ENCODE results near the gene NELFCD. TPM values are rescaled to one million over a fixed set of nuclear protein-coding genes. Genes with fewer than 3 reads are reported as not detected.

Gene NELFCD
- total and polyA plus RNA-seq, 2 donors (not counting 1 experiment from before 2014, with no cell fraction given): 46.9 to 78.8 TPM

GRCh38 chr20:58989196-58989595 is 8.1 kb downstream of the NELFCD start:
- H3K36me3 ChIP-seq (ENCODE audit: control insufficient read depth, insufficient read depth, low read length): peaks cover 19% of the 10 kb centered on the region
- H2AFZ ChIP-seq (ENCODE audit: low read length): no peak overlapping the region
- peaks cover 2% of the 10 kb centered on the region for H3K4me1 ChIP-seq (ENCODE audit: control insufficient read depth, extremely low read depth, insufficient read depth, low read length)
- no peaks in the 10 kb centered on the region for H3K9me3 ChIP-seq (ENCODE audit: control insufficient read depth, insufficient read depth, low read depth, low read length)
- no peak overlapping the region for H3K4me3 ChIP-seq (replicated peaks in 1 of 4; ENCODE audit: control extremely low read depth in 1 of 4, insufficient read depth in 1 of 4, low read depth in 3 of 4, low read length in 4 of 4)
- H4K20me1 ChIP-seq (ENCODE audit: control insufficient read depth, extremely low read depth, insufficient read depth, low read length): no peaks in the 10 kb centered on the region
- TF ChIP-seq, protein P1, sequence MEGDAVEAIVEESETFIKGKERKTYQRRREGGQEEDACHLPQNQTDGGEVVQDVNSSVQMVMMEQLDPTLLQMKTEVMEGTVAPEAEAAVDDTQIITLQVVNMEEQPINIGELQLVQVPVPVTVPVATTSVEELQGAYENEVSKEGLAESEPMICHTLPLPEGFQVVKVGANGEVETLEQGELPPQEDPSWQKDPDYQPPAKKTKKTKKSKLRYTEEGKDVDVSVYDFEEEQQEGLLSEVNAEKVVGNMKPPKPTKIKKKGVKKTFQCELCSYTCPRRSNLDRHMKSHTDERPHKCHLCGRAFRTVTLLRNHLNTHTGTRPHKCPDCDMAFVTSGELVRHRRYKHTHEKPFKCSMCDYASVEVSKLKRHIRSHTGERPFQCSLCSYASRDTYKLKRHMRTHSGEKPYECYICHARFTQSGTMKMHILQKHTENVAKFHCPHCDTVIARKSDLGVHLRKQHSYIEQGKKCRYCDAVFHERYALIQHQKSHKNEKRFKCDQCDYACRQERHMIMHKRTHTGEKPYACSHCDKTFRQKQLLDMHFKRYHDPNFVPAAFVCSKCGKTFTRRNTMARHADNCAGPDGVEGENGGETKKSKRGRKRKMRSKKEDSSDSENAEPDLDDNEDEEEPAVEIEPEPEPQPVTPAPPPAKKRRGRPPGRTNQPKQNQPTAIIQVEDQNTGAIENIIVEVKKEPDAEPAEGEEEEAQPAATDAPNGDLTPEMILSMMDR (conservative IDR thresholded peaks at IDR 0.05 in 1 of 2, IDR thresholded peaks at IDR 0.05 in 1 of 2; ENCODE audit: low read depth in 1 of 2, low read length in 2 of 2): no peak
- no peak for TF ChIP-seq EZH2 (IDR thresholded peaks at IDR 0.05; ENCODE audit: low read length, missing control alignments)
- no peaks in the 10 kb centered on the region for H3K27me3 ChIP-seq (ENCODE audit: control insufficient read depth, insufficient read depth, low read length)
- H3K4me2 ChIP-seq (ENCODE audit: extremely low read depth, insufficient read depth, low read length): no peak overlapping the region
- no peak overlapping the region for H3K27ac ChIP-seq (ENCODE audit: insufficient read depth, low read length)
- peaks cover 12% of the 10 kb centered on the region for H3K79me2 ChIP-seq (ENCODE audit: control insufficient read depth, insufficient read depth, low read length)
- no peak overlapping the region for H3K9ac ChIP-seq (ENCODE audit: insufficient read depth, low read length)
- DNase-seq (ENCODE audit: low read depth in 2 of 2): no peak

GRCh38 chr20:58990651-58991445 is 9.8 kb downstream of the NELFCD start:
- no peak overlapping the region for H3K27ac ChIP-seq (ENCODE audit: insufficient read depth, low read length)
- H3K9ac ChIP-seq (ENCODE audit: insufficient read depth, low read length): no peak overlapping the region
- H3K36me3 ChIP-seq (ENCODE audit: control insufficient read depth, insufficient read depth, low read length): peaks cover 26% of the 10 kb centered on the region
- no peaks in the 10 kb centered on the region for H4K20me1 ChIP-seq (ENCODE audit: control insufficient read depth, extremely low read depth, insufficient read depth, low read length)
- no peaks in the 10 kb centered on the region for H3K79me2 ChIP-seq (ENCODE audit: control insufficient read depth, insufficient read depth, low read length)
- H3K4me1 ChIP-seq (ENCODE audit: control insufficient read depth, extremely low read depth, insufficient read depth, low read length): peaks cover 2% of the 10 kb centered on the region
- TF ChIP-seq, protein P1 (conservative IDR thresholded peaks at IDR 0.05 in 1 of 2, IDR thresholded peaks at IDR 0.05 in 1 of 2; ENCODE audit: low read depth in 1 of 2, low read length in 2 of 2): no peak
- TF ChIP-seq EZH2 (IDR thresholded peaks at IDR 0.05; ENCODE audit: low read length, missing control alignments): no peak
- H3K4me2 ChIP-seq (ENCODE audit: extremely low read depth, insufficient read depth, low read length): no peak overlapping the region
- DNase-seq (ENCODE audit: low read depth in 2 of 2): no peak
- H3K4me3 ChIP-seq (replicated peaks in 1 of 4; ENCODE audit: control extremely low read depth in 1 of 4, insufficient read depth in 1 of 4, low read depth in 3 of 4, low read length in 4 of 4): no peak overlapping the region
- no peaks in the 10 kb centered on the region for H3K9me3 ChIP-seq (ENCODE audit: control insufficient read depth, insufficient read depth, low read depth, low read length)
- H3K27me3 ChIP-seq (ENCODE audit: control insufficient read depth, insufficient read depth, low read length): no peaks in the 10 kb centered on the region
- H2AFZ ChIP-seq (ENCODE audit: low read length): no peak overlapping the region

- Histone ChIP-seq H3K27me3 (ENCODE audit: control insufficient read depth, insufficient read depth, low read length) (no peaks in the 10 kb centered on the region), H3K4me1 (ENCODE audit: control insufficient read depth, extremely low read depth, insufficient read depth, low read length) (peaks cover 2% of the 10 kb centered on the region), H3K4me3 (replicated peaks in 1 of 4; ENCODE audit: control extremely low read depth in 1 of 4, insufficient read depth in 1 of 4, low read depth in 3 of 4, low read length in 4 of 4) (no peak overlapping the region), H3K9me3 (ENCODE audit: control insufficient read depth, insufficient read depth, low read depth, low read length) (no peaks in the 10 kb centered on the region), H2AFZ (ENCODE audit: low read length) (no peak overlapping the region), H3K4me2 (ENCODE audit: extremely low read depth, insufficient read depth, low read length) (no peak overlapping the region), H3K27ac (ENCODE audit: insufficient read depth, low read length) (no peak overlapping the region), H3K36me3 (ENCODE audit: control insufficient read depth, insufficient read depth, low read length) (peaks cover 30% of the 10 kb centered on the region), H3K79me2 (ENCODE audit: control insufficient read depth, insufficient read depth, low read length) (no peaks in the 10 kb centered on the region), H3K9ac (ENCODE audit: insufficient read depth, low read length) (no peak overlapping the region), H4K20me1 (ENCODE audit: control insufficient read depth, extremely low read depth, insufficient read depth, low read length) (no peaks in the 10 kb centered on the region)
- TF ChIP-seq, protein P1 (conservative IDR thresholded peaks at IDR 0.05 in 1 of 2, IDR thresholded peaks at IDR 0.05 in 1 of 2; ENCODE audit: low read depth in 1 of 2, low read length in 2 of 2): no peak
- no peak for DNase-seq (ENCODE audit: low read depth in 2 of 2)
These were observed 10.7 kb downstream of the NELFCD start for GRCh38 chr20:58991715-58992114.

Measured in fibroblast of lung (primary cell).